Esophagus mucosa (tissue), 1 donor: ENCODE measurements around the gene FAM221B. TPM values are rescaled to one million over a fixed set of nuclear protein-coding genes. Genes with fewer than 3 reads are reported as not detected.

Source experiments
- ATAC-seq: fragments of 200-7000 bp; cut with Tn5 transposase; one replicate; pipeline ENCODE4 v1.9.1; 2020
- total RNA-seq: library from RNA; stranded (reverse); gene quantifications from one replicate; pipeline ENCODE4 v1.2.4, GENCODE V29; 2023
- donor health status: DM: yes; HTN: yes; CAD: no.

Gene FAM221B
- total RNA-seq, 1 donor from 2014 or later: not detected

DNA sequence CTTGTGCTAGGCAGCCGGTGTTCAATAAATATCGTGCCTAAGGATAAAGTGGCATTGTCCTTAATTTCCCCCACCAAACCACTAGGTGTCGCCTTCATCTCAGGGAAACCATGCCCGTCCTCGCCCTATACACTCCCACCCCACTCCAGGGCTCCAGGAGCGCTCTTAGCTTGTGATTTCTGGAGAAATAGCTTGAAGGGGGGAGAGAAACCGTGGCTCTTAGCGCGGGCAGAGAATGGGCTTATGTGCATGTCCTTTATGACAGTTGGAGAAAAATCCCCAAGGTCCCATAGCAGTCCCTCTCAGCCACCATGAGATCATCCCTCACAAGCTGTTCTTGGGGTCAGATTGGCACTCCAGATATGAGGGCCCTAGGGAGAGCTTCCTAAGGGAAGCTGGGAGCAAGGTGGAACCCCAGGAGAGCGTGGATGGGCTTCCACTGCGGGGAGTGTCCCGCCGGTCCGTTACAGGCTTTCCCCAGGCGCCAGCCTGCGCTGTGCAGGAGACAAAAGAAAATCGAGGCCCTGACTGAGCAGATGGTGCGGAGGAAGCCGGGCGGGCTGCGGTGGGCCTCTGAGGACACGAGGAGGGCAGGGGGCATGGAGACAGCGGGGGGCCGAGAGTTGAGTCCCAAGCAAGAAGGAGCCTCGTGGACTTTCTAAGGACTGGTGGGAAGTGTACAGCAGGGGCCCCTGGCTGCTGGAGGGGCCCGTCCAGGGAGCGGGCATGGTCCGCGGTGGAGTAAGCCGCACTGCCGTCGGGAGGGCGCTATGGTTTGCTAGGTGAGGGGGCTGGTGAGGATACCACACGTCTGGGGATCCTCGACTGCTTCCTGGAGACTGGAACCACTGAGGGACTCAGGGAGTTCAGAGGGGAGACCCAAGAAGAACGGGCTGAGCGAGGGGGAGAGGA, 37.9 kb downstream of the FAM221B start:
- ATAC-seq: peak; percentile 81

DNA sequence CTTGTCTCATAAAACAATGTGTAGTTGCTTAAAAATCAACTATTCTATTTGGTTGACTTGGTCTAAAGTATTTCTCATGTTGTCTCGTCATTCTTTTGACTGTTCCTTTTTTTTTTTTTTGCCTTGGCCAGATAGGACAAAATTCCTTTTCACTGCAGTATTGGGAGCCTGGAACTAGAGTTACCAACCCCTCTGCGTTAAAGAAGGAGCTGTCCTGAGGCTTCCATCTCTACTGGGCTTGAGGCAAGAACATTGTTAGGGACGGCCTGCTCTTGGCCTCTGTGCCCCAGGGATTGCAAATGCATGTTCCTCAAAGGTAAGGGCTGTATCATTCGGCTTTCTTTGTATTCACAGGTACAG, 38.5 kb downstream of the FAM221B start:
- no peak for ATAC-seq

DNA sequence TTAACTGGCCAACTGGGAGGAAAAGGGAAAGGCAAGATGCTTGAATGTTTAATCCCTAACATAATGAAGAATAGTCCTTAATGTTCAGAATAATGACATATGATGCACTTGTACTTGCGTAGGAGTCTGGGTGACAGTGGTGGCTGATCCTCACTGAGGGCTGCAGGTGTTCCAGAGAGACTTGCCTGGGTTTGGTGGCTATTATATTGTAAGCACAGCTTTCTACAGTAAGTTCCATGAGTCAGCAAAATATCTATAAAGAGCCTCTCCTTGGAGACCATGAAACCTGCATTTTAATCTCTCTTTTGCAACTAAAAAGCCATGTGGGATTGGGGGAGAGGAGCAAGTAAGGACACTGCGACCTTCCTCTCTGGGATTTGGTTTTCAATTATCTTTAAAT, 39.0 kb downstream of the FAM221B start:
- no peak for ATAC-seq

DNA sequence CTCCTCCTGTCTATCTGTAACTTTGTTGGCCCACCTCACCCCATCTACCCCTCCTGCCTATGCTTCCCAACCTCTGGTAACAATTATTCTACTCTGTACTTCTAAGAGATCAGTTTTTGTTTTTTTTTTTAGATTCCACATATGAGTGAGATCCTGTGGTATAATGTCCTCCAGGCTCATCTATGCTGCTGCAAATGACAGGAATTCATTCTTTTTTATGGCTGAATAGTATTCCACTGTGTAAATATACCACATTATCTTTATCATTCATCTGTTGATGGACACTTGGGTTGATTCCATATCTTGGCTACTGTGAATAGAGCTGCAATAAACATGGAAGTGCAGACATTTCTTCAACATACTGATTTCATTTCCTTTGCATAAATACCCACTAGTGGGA, 45.1 kb downstream of the FAM221B start:
- ATAC-seq: no peak

DNA sequence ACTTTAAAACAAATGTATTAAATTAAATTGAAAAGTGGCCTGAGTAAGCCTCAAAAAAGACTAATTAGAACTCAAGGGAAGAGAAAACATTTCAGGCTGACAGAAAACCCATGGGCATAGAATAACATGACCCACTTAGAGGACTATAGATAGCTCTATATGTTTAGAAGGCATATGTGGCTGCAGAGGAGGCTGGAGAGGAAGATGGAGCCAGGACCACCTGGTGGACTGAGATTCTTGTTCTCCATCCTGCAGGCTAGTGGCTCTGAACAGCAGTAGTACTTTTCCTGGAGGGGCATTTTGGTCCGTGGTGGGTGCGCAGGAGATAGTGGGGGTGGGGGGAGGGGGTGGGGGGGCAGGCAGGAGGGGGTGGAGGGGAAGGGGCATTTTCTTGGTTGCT, 47.5 kb downstream of the FAM221B start:
- no peak for ATAC-seq

DNA sequence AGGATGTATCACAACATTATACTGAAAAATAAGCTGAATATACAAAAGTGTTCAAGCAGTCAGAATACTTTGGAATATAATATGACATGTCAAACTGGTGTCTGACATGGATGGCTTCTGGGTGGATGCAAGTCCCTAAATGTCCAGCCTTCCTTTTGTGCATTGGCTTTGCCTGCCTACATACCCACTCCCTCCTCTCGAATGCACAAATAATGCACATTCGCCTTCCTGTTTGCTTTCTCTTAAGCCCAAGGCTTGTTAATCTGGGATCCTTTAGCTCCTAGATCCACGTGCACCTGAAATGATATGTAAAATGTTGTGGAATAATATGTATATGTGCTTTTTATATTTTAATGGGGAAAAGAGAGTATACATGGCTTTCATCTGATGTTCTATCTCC, 50.0 kb downstream of the FAM221B start:
- no peak for ATAC-seq

DNA sequence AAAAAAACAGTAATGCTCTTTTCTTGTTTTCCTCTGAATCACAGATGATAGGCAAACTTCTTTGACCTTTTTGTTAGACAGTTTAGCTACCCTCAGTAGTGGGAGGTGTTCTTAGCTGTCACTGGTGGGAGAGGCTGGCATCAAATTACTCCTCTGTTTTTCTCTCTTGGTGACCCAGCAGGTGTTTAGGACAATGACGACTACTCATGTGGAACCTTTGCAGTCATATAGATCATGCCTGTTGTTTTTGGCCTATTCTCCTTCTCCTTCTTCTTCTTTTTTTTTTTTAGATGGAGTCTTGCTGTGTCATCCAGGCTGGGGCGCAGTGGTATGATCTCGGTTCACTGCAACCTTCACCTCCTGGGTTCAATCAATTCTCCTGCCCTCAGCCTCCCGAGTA, 52.5 kb downstream of the FAM221B start:
- no peak for ATAC-seq

DNA sequence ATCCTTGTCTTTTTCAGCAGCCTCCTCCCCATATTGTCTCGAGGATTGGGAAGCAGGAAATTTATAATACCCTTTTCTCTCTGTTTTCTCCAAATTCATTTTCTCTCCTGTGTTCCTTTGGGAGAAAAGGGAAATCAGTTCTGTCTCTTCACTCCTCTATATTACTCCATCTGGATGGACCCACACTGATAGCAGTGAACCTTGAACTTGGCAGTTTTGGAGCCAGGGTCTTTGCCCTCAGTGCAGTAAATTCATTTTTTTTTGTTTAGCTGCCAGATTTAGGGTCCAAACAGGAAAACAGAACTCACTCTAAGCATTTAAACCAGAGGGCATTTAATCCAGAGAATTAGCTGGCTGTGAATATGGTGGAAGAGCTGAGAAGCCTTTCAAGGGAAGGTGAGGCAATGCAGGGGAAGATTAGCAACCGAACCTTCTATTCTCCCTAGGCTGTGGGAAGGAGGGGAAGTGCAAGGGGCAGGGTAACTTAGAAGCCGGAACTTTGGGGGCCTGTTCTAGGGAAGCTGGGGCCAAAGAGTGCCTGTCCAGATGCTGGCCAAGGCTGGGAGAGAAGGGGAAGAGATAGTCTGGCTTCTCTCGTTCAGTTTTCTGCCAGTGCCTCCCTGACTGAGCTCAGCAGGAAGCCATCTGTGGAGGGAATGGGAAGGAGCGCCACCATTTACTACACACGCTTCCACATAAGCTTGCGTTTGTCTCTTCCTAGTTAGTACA, 53.5 kb downstream of the FAM221B start:
- no peak for ATAC-seq

DNA sequence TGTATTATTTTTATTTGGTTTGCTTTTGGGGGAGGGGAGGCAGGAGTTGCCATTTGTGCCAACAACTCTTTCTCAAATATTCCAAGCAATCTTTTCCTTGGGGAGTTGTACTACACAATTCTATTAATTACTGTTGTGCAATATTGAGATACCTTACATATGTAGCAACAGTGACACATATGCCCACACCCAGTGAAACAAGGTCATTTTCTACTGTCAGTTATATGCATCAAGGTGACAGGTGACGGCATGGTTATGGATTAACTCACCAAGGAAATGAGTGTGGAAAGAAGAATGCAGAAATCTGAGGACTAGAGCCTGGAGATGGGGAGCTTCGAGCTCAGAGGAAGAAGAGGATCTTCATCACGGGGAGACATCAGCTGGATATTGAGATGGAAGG, 56.6 kb downstream of the FAM221B start:
- ATAC-seq: peak; percentile 95

DNA sequence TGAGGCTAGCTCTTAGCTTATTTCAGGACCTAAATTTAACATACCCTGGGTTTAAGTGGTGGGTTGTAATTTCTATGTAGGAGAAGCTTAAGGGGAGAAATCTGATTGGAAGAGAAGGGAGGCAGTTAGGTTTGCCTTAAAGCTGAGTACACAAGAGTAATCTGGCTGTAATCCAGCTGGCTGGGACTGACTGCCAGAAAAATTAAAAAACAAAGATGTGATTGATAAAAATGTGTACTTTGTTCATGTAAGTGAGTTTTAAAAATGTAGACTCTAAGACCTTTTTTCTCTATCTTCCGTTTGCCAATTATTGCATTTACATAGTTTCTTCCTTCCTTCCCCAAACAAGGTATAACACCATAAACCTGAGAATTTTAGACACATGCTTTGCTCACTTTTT, 57.0 kb downstream of the FAM221B start:
- ATAC-seq: no peak

DNA sequence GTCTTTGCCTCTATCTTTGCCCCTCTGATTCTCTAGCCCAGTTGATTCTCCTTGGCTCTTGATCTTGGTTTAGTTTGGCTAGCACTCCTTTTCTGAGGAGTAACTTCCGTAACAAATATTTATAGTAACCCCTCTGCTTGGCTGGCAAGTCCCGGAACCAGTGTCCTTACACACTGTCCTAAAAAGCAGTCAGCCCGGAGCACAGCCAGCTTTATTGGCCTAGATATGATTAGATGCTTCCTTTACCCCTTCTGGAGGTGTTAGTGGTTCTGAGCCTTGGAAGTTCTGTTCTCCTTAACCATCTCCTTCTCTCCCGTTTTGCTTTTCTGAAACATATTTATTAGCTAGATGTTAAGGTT, 57.5 kb downstream of the FAM221B start:
- no peak for ATAC-seq

DNA sequence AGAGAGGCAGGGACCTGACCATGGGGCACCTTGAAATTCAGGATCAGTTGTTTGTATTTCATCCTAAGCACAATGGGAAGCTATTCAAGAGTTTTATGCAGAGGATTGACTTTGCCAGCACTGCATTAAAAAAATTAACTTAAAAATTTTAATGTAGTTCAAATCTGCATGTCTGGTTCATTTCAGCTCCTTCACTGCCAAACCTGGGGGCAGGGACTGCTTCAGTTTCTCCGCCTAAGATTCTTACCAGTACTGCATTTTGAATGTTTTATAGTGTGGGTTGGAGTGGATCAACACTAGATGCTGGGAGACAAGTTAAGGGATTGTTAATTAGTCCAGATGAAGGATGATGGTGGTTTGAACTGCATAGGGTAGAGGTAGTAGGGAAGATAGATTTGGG, 58.8 kb downstream of the FAM221B start:
- ATAC-seq: no peak

DNA sequence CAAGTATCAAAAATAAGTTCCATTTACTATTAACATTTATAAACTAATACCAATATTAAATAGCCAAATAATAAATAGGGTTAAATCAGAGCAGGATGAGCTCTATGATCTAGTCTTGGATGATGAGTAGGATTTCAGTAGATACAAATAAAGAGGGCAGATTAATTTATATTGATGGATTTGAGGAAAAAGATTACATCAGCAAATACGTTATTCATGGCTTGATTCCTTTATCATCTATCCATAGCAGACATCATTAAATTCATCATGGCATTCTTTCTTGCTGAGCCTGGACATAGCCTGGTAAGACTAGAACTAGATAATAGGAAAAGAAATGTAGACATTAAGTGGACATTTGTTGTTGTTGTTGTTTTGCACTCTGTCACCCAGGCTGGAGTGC, 61.1 kb downstream of the FAM221B start:
- no peak for ATAC-seq

DNA sequence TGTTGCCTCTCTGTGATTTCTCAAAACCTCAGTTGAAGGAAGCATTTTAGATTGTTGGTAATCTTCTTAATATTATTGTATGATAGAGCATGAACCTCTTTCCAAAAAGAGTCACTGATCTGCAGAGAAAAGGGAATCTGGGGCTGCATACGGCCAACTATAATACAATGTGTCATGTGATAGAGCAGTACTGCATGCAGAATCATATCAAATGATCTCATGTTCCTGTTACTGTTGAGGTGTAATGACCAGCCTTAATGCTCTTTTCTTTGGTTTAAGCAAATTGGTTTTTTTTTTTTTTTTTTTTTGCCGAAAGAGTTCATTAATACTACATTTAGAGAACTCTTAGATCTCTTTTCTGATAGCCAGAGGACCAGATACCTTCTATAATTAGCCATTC, 61.5 kb downstream of the FAM221B start:
- ATAC-seq: no peak

Other genes with a start within 250 kb of the FAM221B start
- 9.5 TPM for gene TESK1, start 223.5 kb downstream of the FAM221B start, total RNA-seq
- gene CD72, start 210.3 kb downstream of the FAM221B start, total RNA-seq: 0.52 TPM
- 0.44 TPM for gene SIT1, start 177.8 kb downstream of the FAM221B start, total RNA-seq
- gene RMRP, start 170.7 kb downstream of the FAM221B start, total RNA-seq: 5,550 TPM
- 7.9 TPM for gene CCDC107, start 170.4 kb downstream of the FAM221B start, total RNA-seq
- 2.4 TPM for gene ARHGEF39, start 163.5 kb downstream of the FAM221B start, total RNA-seq
- gene CA9, start 154.8 kb downstream of the FAM221B start, total RNA-seq: 1.6 TPM
- 31.2 TPM for gene TPM2, start 138.8 kb downstream of the FAM221B start, total RNA-seq
- gene TLN1, start 96.5 kb downstream of the FAM221B start, total RNA-seq: 84.6 TPM
- gene CREB3, start 96.1 kb downstream of the FAM221B start, total RNA-seq: 15.1 TPM
- 20.9 TPM for gene GBA2, start 79.5 kb downstream of the FAM221B start, total RNA-seq
- gene RGP1, start 79.4 kb downstream of the FAM221B start, total RNA-seq: 17.4 TPM
- not detected for gene MSMP, start 74.5 kb downstream of the FAM221B start, total RNA-seq
- 1.3 TPM for gene NPR2, start 37.1 kb downstream of the FAM221B start, total RNA-seq
- gene SPAG8, start 16.5 kb downstream of the FAM221B start, total RNA-seq: 0.20 TPM
- gene HINT2, start 13.7 kb downstream of the FAM221B start, total RNA-seq: 30.2 TPM
- 1.7 TPM for gene TMEM8B, start 496 bp upstream of the FAM221B start, total RNA-seq
- gene OR13J1, start 41.7 kb upstream of the FAM221B start, total RNA-seq: not detected
- 1.2 TPM for gene HRCT1, start 77.5 kb upstream of the FAM221B start, total RNA-seq
- 0.16 TPM for gene SPAAR, start 80.8 kb upstream of the FAM221B start, total RNA-seq
- gene OR2S2, start 129.4 kb upstream of the FAM221B start, total RNA-seq: not detected
- 1.2 TPM for gene RECK, start 208.2 kb upstream of the FAM221B start, total RNA-seq